Subcutaneous adipose tissue (tissue), 4 donors: ENCODE data around the gene TMEM181. TPM values are rescaled to one million over a fixed set of nuclear protein-coding genes. Genes with fewer than 3 reads are reported as not detected.

Experiments
- CTCF ChIP-seq: fragments of 450-650 bp; IDR thresholded peaks from one replicate; pipeline ENCODE4 v1.5.1; 2016; ENCODE audit warnings: low read depth, mild to moderate bottlenecking, control low read depth, antibody characterized with exemption, moderate library complexity
- total RNA-seq, 4 donors: library from RNA; depleted of rRNA; stranded (reverse); fragments of >200 nt; gene quantifications; one replicate each; pipeline ENCODE4 v1.1.0, GENCODE V29; 2016

TMEM181 gene
- total RNA-seq, 4 donors from 2014 or later: 15.1 to 33.1 (median 19.7) TPM

DNA sequence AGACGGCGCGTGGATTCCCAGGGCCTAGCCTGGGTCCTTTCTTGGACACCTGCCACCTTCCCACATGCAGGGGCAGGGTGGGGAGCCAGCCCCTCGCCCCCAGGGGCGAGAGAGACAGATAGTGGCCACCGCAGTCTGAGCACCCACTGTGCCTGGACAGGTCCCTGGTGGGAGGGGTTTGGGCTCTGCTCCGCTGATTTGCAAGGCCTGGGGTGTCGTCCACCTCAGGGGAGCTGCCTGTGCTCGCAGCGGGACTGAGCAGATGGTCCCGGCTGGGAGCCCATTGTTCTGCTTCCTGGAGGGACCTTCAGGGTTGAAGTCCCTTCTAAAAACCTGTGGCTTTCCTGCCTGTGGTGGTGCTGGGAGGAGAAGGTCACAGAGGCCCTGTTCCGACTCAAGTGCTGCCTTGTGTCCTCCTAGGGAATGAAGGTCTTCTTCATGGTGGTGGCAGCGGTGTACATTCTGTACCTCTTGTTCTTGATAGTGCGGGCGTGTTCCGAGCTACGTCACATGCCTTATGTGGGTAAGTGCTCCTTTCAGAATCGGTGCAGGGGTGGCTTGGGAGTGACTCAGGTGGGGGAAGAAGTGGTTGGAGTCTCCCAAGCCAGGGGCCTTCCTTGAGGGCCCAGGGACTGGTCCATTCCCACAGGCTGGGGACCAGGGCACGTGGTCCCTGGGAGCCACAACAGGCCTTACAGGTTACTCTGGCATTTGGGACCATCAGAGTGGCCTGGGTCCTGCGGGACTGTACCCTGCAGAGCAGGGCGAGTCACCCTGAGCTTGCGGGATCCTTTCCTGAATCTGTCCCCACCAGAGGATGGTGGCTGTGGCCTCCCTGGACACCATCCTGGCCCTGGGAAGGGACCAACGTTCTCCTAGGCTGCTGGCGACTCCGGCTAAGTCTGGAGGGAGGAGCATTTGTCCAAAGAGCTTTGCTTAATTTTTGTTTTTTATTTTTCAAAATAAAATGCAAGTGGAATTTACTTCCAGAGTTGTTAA is 65.1 kb downstream of the TMEM181 start:
- TF ChIP-seq CTCF: no peak

- TF ChIP-seq CTCF: no peak
Measured at GRCh38 chr6:158625881-158626305, 66.0 kb downstream of the TMEM181 start.

GRCh38 chr6:158626360-158627167 is 66.7 kb downstream of the TMEM181 start:
- TF ChIP-seq CTCF: no peak

DNA sequence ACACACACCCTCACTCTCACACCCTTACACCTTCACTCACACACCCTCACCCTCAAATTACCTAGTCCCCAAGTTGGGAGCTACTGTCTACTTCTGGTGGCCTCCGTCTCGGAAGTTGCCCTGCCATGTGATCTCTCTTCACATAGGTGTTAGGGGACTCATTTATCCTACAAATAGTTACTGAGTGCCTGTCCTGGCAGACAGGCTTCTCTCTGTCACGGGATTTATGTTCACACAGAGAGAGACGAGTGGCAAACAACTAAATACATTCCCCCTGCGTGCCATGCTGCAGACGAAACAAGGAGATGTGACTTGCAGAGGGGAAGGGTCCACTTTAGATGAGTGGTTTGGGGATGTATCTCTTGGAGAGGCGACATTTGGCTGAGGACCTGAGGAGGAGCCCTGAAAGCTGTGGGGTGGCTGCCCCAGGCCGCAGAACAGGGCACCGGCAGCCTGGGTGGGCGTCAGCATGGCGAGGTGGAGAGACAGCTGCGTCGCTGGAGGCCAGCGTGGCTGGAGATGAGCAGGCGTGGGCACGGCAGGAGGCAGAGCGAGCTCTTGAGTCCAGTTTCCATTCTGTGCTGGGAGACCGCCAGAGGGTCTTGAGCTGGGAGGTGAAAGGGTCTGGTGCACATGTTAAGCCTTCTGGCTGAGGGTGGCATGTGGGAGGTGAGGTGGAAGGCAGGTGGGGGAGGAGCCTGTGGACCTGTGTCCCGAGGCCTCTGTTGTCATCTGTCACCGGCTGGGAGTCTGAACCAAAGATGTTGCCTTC is 67.5 kb downstream of the TMEM181 start:
- TF ChIP-seq CTCF: no peak

DNA sequence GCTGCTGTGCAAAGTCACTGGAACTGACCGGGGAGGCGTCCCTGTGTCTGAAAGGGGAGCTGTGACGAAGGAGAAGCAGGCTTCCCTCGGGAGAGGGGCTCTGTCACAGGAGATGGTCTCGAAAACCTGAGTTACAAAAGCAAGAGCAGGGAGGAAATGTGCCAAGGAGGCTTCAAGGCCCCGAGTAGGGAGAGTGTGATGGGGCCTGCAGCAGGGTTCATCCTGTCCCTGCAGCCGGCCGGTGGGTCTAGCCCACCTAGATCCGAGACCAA is 68.0 kb downstream of the TMEM181 start:
- TF ChIP-seq CTCF: no peak

- no peak for TF ChIP-seq CTCF
Measured at GRCh38 chr6:158628542-158628941, 68.7 kb downstream of the TMEM181 start.
